H1 (cell line): ENCODE measurements around the gene SEPTIN1. TPM values are rescaled to one million over a fixed set of nuclear protein-coding genes. Genes with fewer than 3 reads are reported as not detected.

Experiments used
- CTCF ChIA-PET: fragments of 300-600 bp; sonication (Branson Sonifier 250); formaldehyde crosslinking; loops from one replicate; lab custom pipeline; 2021; ENCODE audit not compliant: partially characterized antibody; lab: Charles Lee
- POLR2A ChIA-PET: fragments of 300-600 bp; sonication (Branson Sonifier 250); formaldehyde crosslinking; loops from one replicate; lab custom pipeline; 2021; ENCODE audit warnings: inconsistent platforms; ENCODE audit not compliant: partially characterized antibody; lab: Charles Lee
- DNase-seq, 2 experiments: peaks; one replicate each; pipeline versions ENCODE4 v3.0.0 to v3.0.0-alpha.2; 2010 to 2022; ENCODE audit warnings: low spot score in 2 of 2, low read depth in 1 of 2, mixed read lengths in 1 of 2
- FAIRE-seq: peaks from 2 replicates; lab custom pipeline; 2011; peaks lifted over from hg19 to GRCh38; lab: Jason Lieb, UNC
- H2AFZ ChIP-seq: 2 replicates; pipeline ENCODE4 v1.8.1; 2012; ENCODE audit warnings: low read length, inconsistent platforms
- H2AK5ac ChIP-seq: 2 replicates; pipeline ENCODE4 v1.6.1; 2013; ENCODE audit warnings: low read depth, low read length
- H2BK120ac ChIP-seq: replicated peaks from 2 replicates; pipeline ENCODE3; 2013; ENCODE audit warnings: low read depth, low read length, inconsistent platforms
- H2BK12ac ChIP-seq: 2 replicates; pipeline ENCODE4 v1.6.1; 2013; ENCODE audit warnings: low read depth, low read length
- H2BK15ac ChIP-seq: 2 replicates; pipeline ENCODE4 v1.6.1; 2013; ENCODE audit warnings: low read length
- H2BK20ac ChIP-seq: 2 replicates; pipeline ENCODE4 v1.6.1; 2013; ENCODE audit warnings: low read length
- H2BK5ac ChIP-seq: 2 replicates; pipeline ENCODE4 v1.6.1; 2013; ENCODE audit warnings: low read depth, low read length
- H3K14ac ChIP-seq: 2 replicates; pipeline ENCODE4 v1.6.1; 2013; ENCODE audit warnings: inconsistent platforms; ENCODE audit not compliant: insufficient read length
- H3K18ac ChIP-seq: 2 replicates; pipeline ENCODE4 v1.6.1; 2013; ENCODE audit warnings: low read length; ENCODE audit errors: extremely low read depth
- H3K23ac ChIP-seq: 2 replicates; pipeline ENCODE4 v1.6.1; 2013; ENCODE audit warnings: inconsistent platforms; ENCODE audit not compliant: insufficient read length
- H3K23me2 ChIP-seq: 2 replicates; pipeline ENCODE4 v1.6.1; 2013; ENCODE audit warnings: low read depth, low read length
- H3K27ac ChIP-seq: 2 replicates; pipeline ENCODE4 v1.6.1; 2011; ENCODE audit warnings: low read depth, low read length, inconsistent platforms
- H3K27me3 ChIP-seq, 4 experiments: replicated peaks in 1 of 4; 1 replicate in 1 of 4; 2 replicates in 3 of 4; pipeline versions ENCODE4 v1.6.1 to v1.8.1; 2011 to 2013; ENCODE audit warnings: low read length in 3 of 4, mild to moderate bottlenecking in 3 of 4, inconsistent platforms in 2 of 4, mixed read lengths in 2 of 4, moderate library complexity in 1 of 4; ENCODE audit not compliant: control insufficient read depth in 3 of 4, insufficient read depth in 3 of 4; ENCODE audit errors: extremely low read depth in 1 of 4
- H3K36me3 ChIP-seq, 4 experiments: 2 replicates each; pipeline versions ENCODE4 v1.6.1 to v1.8.1; 2011 to 2013; ENCODE audit warnings: mild to moderate bottlenecking in 4 of 4, low read length in 3 of 4, moderate library complexity in 2 of 4, control low read depth in 1 of 4, inconsistent platforms in 1 of 4; ENCODE audit not compliant: insufficient read depth in 4 of 4, control insufficient read depth in 2 of 4
- H3K4ac ChIP-seq: replicated peaks from 2 replicates; pipeline ENCODE3; 2013; ENCODE audit warnings: low read length, low read depth, mixed read lengths, inconsistent platforms; ENCODE audit not compliant: insufficient read length
- H3K4me1 ChIP-seq, 4 experiments: replicated peaks in 1 of 4; 1 replicate in 1 of 4; 2 replicates in 3 of 4; pipeline versions ENCODE4 v1.6.1 to v1.8.1; 2011 to 2013; ENCODE audit warnings: low read length in 3 of 4, inconsistent platforms in 2 of 4, mixed read lengths in 1 of 4; ENCODE audit not compliant: insufficient read depth in 4 of 4, control insufficient read depth in 3 of 4
- H3K4me2 ChIP-seq, 2 experiments: 2 replicates each; pipeline versions ENCODE4 v1.6.1 to v1.8.1; 2011 to 2013; ENCODE audit warnings: low read depth in 2 of 2, low read length in 2 of 2, control low read depth in 1 of 2, inconsistent platforms in 1 of 2, mild to moderate bottlenecking in 1 of 2; ENCODE audit not compliant: insufficient read depth in 1 of 2
- H3K4me3 ChIP-seq, 4 experiments: fragments of 200-600, 300-600 bp in 1 of 4; sonication (generic), shearing (Covaris generic), sonication (Bioruptor Twin) in 1 of 4; 2 replicates each; pipeline versions ENCODE4 v1.5.1 to v1.8.1; 2011 to 2016; ENCODE audit warnings: low read length in 4 of 4, low read depth in 3 of 4, control low read depth in 2 of 4, inconsistent platforms in 2 of 4, mild to moderate bottlenecking in 2 of 4, mixed read lengths in 1 of 4, moderate library complexity in 1 of 4; ENCODE audit not compliant: insufficient read depth in 2 of 4; ENCODE audit errors: extremely low read depth in 1 of 4
- H3K56ac ChIP-seq: replicated peaks from 2 replicates; pipeline ENCODE3; 2013; ENCODE audit warnings: low read depth, mild to moderate bottlenecking, mixed read lengths, low read length, inconsistent platforms; ENCODE audit not compliant: insufficient read length
- H3K79me1 ChIP-seq: 2 replicates; pipeline ENCODE4 v1.6.1; 2013; ENCODE audit warnings: low read depth, low read length, control low read depth
- H3K79me2 ChIP-seq, 2 experiments: 2 replicates each; pipeline versions ENCODE4 v1.6.1 to v1.8.1; 2012 to 2013; ENCODE audit warnings: low read length in 2 of 2, mild to moderate bottlenecking in 2 of 2, inconsistent platforms in 1 of 2; ENCODE audit not compliant: insufficient read depth in 2 of 2, control insufficient read depth in 1 of 2
- H3K9ac ChIP-seq, 4 experiments: replicated peaks in 1 of 4; 1 replicate in 1 of 4; 2 replicates in 3 of 4; pipeline versions ENCODE4 v1.6.1 to v1.8.1; 2011 to 2013; ENCODE audit warnings: low read depth in 3 of 4, low read length in 3 of 4, control low read depth in 2 of 4, mild to moderate bottlenecking in 2 of 4, moderate library complexity in 2 of 4, inconsistent platforms in 1 of 4; ENCODE audit errors: extremely low read depth in 1 of 4
- H3K9me3 ChIP-seq, 2 experiments: 2 replicates each; pipeline versions ENCODE4 v1.6.1 to v1.8.1; 2012 to 2013; ENCODE audit warnings: mild to moderate bottlenecking in 2 of 2, moderate library complexity in 2 of 2, control low read depth in 1 of 2, inconsistent platforms in 1 of 2, low read depth in 1 of 2, low read length in 1 of 2, mixed read lengths in 1 of 2; ENCODE audit not compliant: insufficient read depth in 2 of 2
- H4K20me1 ChIP-seq, 2 experiments: replicated peaks in 1 of 2; 2 replicates each; pipeline versions ENCODE3 to v1.8.1; 2011 to 2013; ENCODE audit warnings: inconsistent platforms in 2 of 2, low read length in 2 of 2, mild to moderate bottlenecking in 1 of 2; ENCODE audit not compliant: insufficient read depth in 2 of 2, control insufficient read depth in 1 of 2
- H4K5ac ChIP-seq: 2 replicates; pipeline ENCODE4 v1.6.1; 2013; ENCODE audit warnings: low read length, low read depth, mixed read lengths, inconsistent platforms; ENCODE audit not compliant: insufficient read length
- H4K8ac ChIP-seq: 2 replicates; pipeline ENCODE4 v1.8.0; 2013; ENCODE audit warnings: mild to moderate bottlenecking, moderate library complexity, low read length, inconsistent platforms; ENCODE audit not compliant: insufficient read depth; ENCODE audit errors: extremely low read depth
- H4K91ac ChIP-seq: replicated peaks from 2 replicates; pipeline ENCODE3; 2013; ENCODE audit warnings: low read length, mixed read lengths, inconsistent platforms; ENCODE audit not compliant: insufficient read length
- GTF2F1 ChIP-seq: IDR thresholded peaks from 2 replicates; pipeline ENCODE4 v1.6.1; 2012; ENCODE audit warnings: low read depth, low read length, improper control_type of control experiment, borderline replicate concordance
- KDM1A ChIP-seq: fragments of 200-600, 300-600 bp; sonication (generic); IDR thresholded peaks from 2 replicates; pipeline ENCODE4 v1.7.1; 2016; ENCODE audit warnings: mild to moderate bottlenecking, low read length, borderline replicate concordance
- MAX ChIP-seq: IDR thresholded peaks from 2 replicates; pipeline ENCODE4 v1.6.1; 2012; ENCODE audit warnings: inconsistent platforms
- RNF2 ChIP-seq: fragments of 200-900, 300-1000 bp; sonication (generic); IDR thresholded peaks from 2 replicates; pipeline ENCODE4 v1.7.1; 2016; ENCODE audit warnings: borderline replicate concordance, low read depth, mild to moderate bottlenecking, antibody characterized with exemption, low read length; ENCODE audit not compliant: poor library complexity, severe bottlenecking; ENCODE audit errors: missing control alignments
- SIN3A ChIP-seq, 2 experiments: IDR thresholded peaks in 1 of 2; conservative IDR thresholded peaks in 1 of 2; 2 replicates each; pipeline ENCODE4 v1.6.1; 2011 to 2012; ENCODE audit warnings: low read length in 2 of 2, improper control_type of control experiment in 1 of 2, low read depth in 1 of 2, mild to moderate bottlenecking in 1 of 2
- SIX5 ChIP-seq: IDR thresholded peaks from 2 replicates; pipeline ENCODE4 v1.6.1; 2011; ENCODE audit warnings: mild to moderate bottlenecking, low read depth, low read length
- SP1 ChIP-seq: IDR thresholded peaks from 2 replicates; pipeline ENCODE4 v1.6.1; 2011; ENCODE audit warnings: low read depth, low read length
- SRF ChIP-seq: IDR thresholded peaks from 2 replicates; pipeline ENCODE4 v1.6.1; 2011; ENCODE audit warnings: mild to moderate bottlenecking, low read depth, low read length, moderate library complexity
- TBP ChIP-seq: IDR thresholded peaks from 2 replicates; pipeline ENCODE4 v1.6.1; 2011; ENCODE audit warnings: low read depth, low read length, improper control_type of control experiment
- WGBS, 2 experiments: shearing (Covaris generic) in 1 of 2; methylation state at CpG; one replicate each; pipeline versions ENCODE4 v1.1.6 to v1.1.7; 2013 to 2015; ENCODE audit warnings: low lambda C conversion rate in 2 of 2, mixed read lengths in 2 of 2, inconsistent platforms in 1 of 2, low coverage in 1 of 2, missing lambda C conversion rate in 1 of 2; ENCODE audit not compliant: insufficient replicate concordance in 2 of 2, insufficient coverage in 1 of 2, insufficient read length in 1 of 2; ENCODE audit errors: extremely low coverage in 1 of 2, missing lambda C conversion rate in 1 of 2; 5-methylcytosine and 5-hydroxymethylcytosine counted together
- polyA plus RNA-seq, 7 experiments: library from polyadenylated mRNA; depleted of rRNA in 3 of 7; stranded (reverse) in 5 of 7; unstranded in 2 of 7; fragments of >200 nt in 5 of 7; fragments of 200-250 nt in 2 of 7; gene quantifications; 1 replicate in 5 of 7; 2 replicates in 1 of 7; 4 replicates in 1 of 7; pipeline versions ENCODE4 v1.2.1 to v1.2.3, GENCODE V29; 2011 to 2013; ENCODE audit warnings: missing spikeins in 2 of 7, mixed read lengths in 2 of 7
- total RNA-seq: library from RNA; stranded (reverse); fragmentation: NEBNext Ultra II Directional; extraction: Animal tissue kit (Norgen Biotek cat#: 25700); gene quantifications from 2 replicates; pipeline ENCODE4 v1.2.1, GENCODE V29; 2021

The SEPTIN1 gene
- total and polyA plus RNA-seq, 2 of the 8 experiments (the other 6 are each of a cell fraction or from before 2014, with no cell fraction given) = 0.24 to 1.4 TPM

- H3K56ac ChIP-seq = no peak within 1 kb of the TSS
- H3K27ac ChIP-seq = peak within 1 kb of the TSS; percentile 34; the same call in 1 of the 2 replicates
- H4K8ac ChIP-seq = peak within 1 kb of the TSS; percentile 91; the same call in 1 of the 2 replicates
- H3K4me1 ChIP-seq = peaks cover 0 to 6% (median 4%) of the 10 kb centered on the region in 4 experiments; a peak in 4 of 7 replicates
- no peak within 1 kb of the TSS for H2BK20ac ChIP-seq
- H4K20me1 ChIP-seq = peaks cover 2% of the 10 kb centered on the region in 2 experiments
- WGBS, 2 experiments = 3% methylated on average over 49 of the region's 49 CpGs; no CpG with 5 or more reads in 1 of the 2 experiments
- ChIA-PET CTCF (interaction anchor here (0.6 to 2.5 kb wide), 42 partner anchors 12 to 484 kb away, joined by 3 to 17 read pairs (median 5); partner anchors contain the start of genes ZNF689, ZNF747, ZNF764 and ZNF771), POLR2A (interaction anchor here (0.5 to 2.3 kb wide), 18 partner anchors 12 to 226 kb away, joined by 3 to 15 read pairs (median 4); partner anchors contain the start of genes ZNF48, ZNF688, ZNF689 and ZNF747)
- H2AFZ ChIP-seq = peak within 1 kb of the TSS; percentile 93
- no peak within 1 kb of the TSS for H3K14ac ChIP-seq
- peaks cover 7% of the 10 kb centered on the region; the same call in 1 of the 2 replicates for H3K23me2 ChIP-seq
- H3K79me1 ChIP-seq = peaks cover 3% of the 10 kb centered on the region; the same call in 1 of the 2 replicates
- H3K36me3 ChIP-seq = peaks cover 8 to 14% (median 9%) of the 10 kb centered on the region in 4 experiments; a peak in 7 of 8 replicates
- FAIRE-seq (peak; percentile 90), DNase-seq (peak; percentile 87 to 96)
- peak within 1 kb of the TSS; percentile 81 for H2BK15ac ChIP-seq
- no peaks in the 10 kb centered on the region for H3K9me3 ChIP-seq
- peaks cover 0 to 23% of the 10 kb centered on the region in 2 experiments; a peak in 2 of 4 replicates for H3K79me2 ChIP-seq
- peak within 1 kb of the TSS; percentile 24 to 60 (median 46); a peak in 6 of 7 replicates for H3K9ac ChIP-seq
- peak within 1 kb of the TSS; percentile 76 for H2BK12ac ChIP-seq
- no peak within 1 kb of the TSS for H2BK120ac ChIP-seq
- H2BK5ac ChIP-seq = peak within 1 kb of the TSS; percentile 67; the same call in 1 of the 2 replicates
- H2AK5ac ChIP-seq = no peak within 1 kb of the TSS; the same call in 1 of the 2 replicates
- H4K5ac ChIP-seq = peak within 1 kb of the TSS; percentile 16
- peak within 1 kb of the TSS; percentile 25 for H4K91ac ChIP-seq
- peak within 1 kb of the TSS; percentile 16 for H3K4ac ChIP-seq
- peak within 1 kb of the TSS; percentile 62 for H3K18ac ChIP-seq
- no peak within 1 kb of the TSS for H3K23ac ChIP-seq
- no peaks in the 10 kb centered on the region for H3K27me3 ChIP-seq
- peak within 1 kb of the TSS; percentile 55 to 83 for H3K4me2 ChIP-seq
- peak within 1 kb of the TSS; percentile 63 to 85 (median 80) for H3K4me3 ChIP-seq
- TF ChIP-seq MAX (peak; percentile 92), RNF2 (no peak), SIX5 (no peak), TBP (peak; percentile 65), SIN3A (conservative IDR thresholded peaks at IDR 0.05 in 1 of 2, IDR thresholded peaks at IDR 0.05 in 1 of 2; ENCODE audit: low read depth in 1 of 2, low read length in 2 of 2) (peak in 1 of 2 experiments; percentile 26; a peak in 1 of 4 replicates), KDM1A (peak; percentile 87; the same call in 1 of the 2 replicates), GTF2F1 (peak; percentile 50; the same call in 1 of the 2 replicates), SRF (no peak), SP1 (peak; percentile 84)
These were observed 47.5 kb upstream of the SEPTIN1 start, which contains the start of gene DCTPP1 for GRCh38 chr16:30429678-30430427. DCTPP1 (minus strand) TSS chr16:30430030; CDS start chr16:30429980, 50 bp downstream.
